ENCODE measurements around the gene TRAPPC14. TPM values are rescaled to one million over a fixed set of nuclear protein-coding genes. Genes with fewer than 3 reads are reported as not detected.

Gene TRAPPC14
- total and polyA plus RNA-seq, 2 of the 13 experiments (the other 11 are each of a cell fraction or from before 2014, with no cell fraction given): 4.7 to 9.6 TPM

- TF ChIP-seq IRF2 (CRISPR knock-in tag; IDR thresholded peaks at IDR 0.05) (0 out of 2 replicates have a peak, but pooled peaks have one; percentile 34), TGIF2 (CRISPR knock-in tag; IDR thresholded peaks at IDR 0.05) (0 out of 2 replicates have a peak, but pooled peaks have one; percentile 32), FOXK1 (CRISPR knock-in tag; IDR thresholded peaks at IDR 0.05; ENCODE audit: borderline replicate concordance, low read depth) (no peak), ATF3 (CRISPR knock-in tag; IDR thresholded peaks at IDR 0.05) (no peak), STAG1 (CRISPR knock-in tag; IDR thresholded peaks at IDR 0.05) (peak; percentile 95), NFE2L2 (IDR thresholded peaks at IDR 0.05; ENCODE audit: low read length) (no peak; the same call in 1 of the 2 replicates), CHD4 (IDR thresholded peaks at IDR 0.05; ENCODE audit: borderline replicate concordance, low read length) (no peak), HMGXB4 (CRISPR knock-in tag; IDR thresholded peaks at IDR 0.05; ENCODE audit: borderline replicate concordance in 1 of 2, low read depth in 1 of 2) (0 out of 4 replicates have a peak, but pooled peaks of 1 of the 2 experiments have one; percentile 67), ZNF879 (CRISPR knock-in tag; IDR thresholded peaks at IDR 0.05) (no peak), ZBTB43 (CRISPR knock-in tag; conservative IDR thresholded peaks at IDR 0.05) (no peak), ZNF138 (CRISPR knock-in tag; IDR thresholded peaks at IDR 0.05; ENCODE audit: low read depth) (no peak), SNAI1 (CRISPR knock-in tag; IDR thresholded peaks at IDR 0.05; ENCODE audit: borderline replicate concordance) (no peak), ZNF331 (CRISPR knock-in tag; IDR thresholded peaks at IDR 0.05) (peak; percentile 48; the same call in 1 of the 2 replicates), ZNF597 (CRISPR knock-in tag; IDR thresholded peaks at IDR 0.05) (no peak), PPARG (CRISPR knock-in tag; conservative IDR thresholded peaks at IDR 0.05) (no peak), ZNF713 (CRISPR knock-in tag; IDR thresholded peaks at IDR 0.05) (no peak), POGZ (CRISPR knock-in tag; IDR thresholded peaks at IDR 0.05) (no peak), SALL1 (CRISPR knock-in tag; IDR thresholded peaks at IDR 0.05) (peak; percentile 20; the same call in 1 of the 2 replicates), KLF16 (CRISPR knock-in tag; IDR thresholded peaks at IDR 0.05) (peak in 1 of 2 experiments; percentile 49; a peak in 1 of 4 replicates), NCOR1 (IDR thresholded peaks at IDR 0.05; ENCODE audit: borderline replicate concordance, low read length) (no peak), ZNF446 (CRISPR knock-in tag; IDR thresholded peaks at IDR 0.05) (no peak), ZNF44 (CRISPR knock-in tag; IDR thresholded peaks at IDR 0.05) (0 out of 2 replicates have a peak, but pooled peaks have one; percentile 50), TEAD3 (CRISPR knock-in tag; optimal IDR thresholded peaks at IDR 0.05; ENCODE audit: borderline replicate concordance) (peak; percentile 40), MTA1 (CRISPR knock-in tag; IDR thresholded peaks at IDR 0.05; ENCODE audit: borderline replicate concordance) (no peak), MXD3 (CRISPR knock-in tag; IDR thresholded peaks at IDR 0.05) (no peak), HCFC1 (IDR thresholded peaks at IDR 0.05; ENCODE audit: low read depth, low read length) (no peak), ZNF724P (CRISPR knock-in tag; IDR thresholded peaks at IDR 0.05; ENCODE audit: borderline replicate concordance) (no peak), TEAD2 (CRISPR knock-in tag; IDR thresholded peaks at IDR 0.05) (no peak)
Measured at GRCh38 chr7:100132697-100133151, 25.8 kb downstream of the TRAPPC14 start (continued).

Data from HepG2 (cell line).